Mesenchymal stem cell (in vitro differentiated cells and primary cell): ENCODE measurements around the gene HOXB6.

ENCODE experiments used
- DNase-seq: peaks from one replicate; pipeline ENCODE4 v3.0.0-alpha.2; 2013
- H2AFZ ChIP-seq: one replicate; pipeline ENCODE4 v1.6.1; 2013; ENCODE audit warnings: low read depth, mild to moderate bottlenecking, control low read depth, inconsistent platforms, low read length, moderate library complexity
- H2AK5ac ChIP-seq: 2 replicates; pipeline ENCODE4 v1.6.1; 2013; ENCODE audit warnings: low read length, moderate library complexity, mild to moderate bottlenecking, inconsistent platforms; ENCODE audit not compliant: severe bottlenecking
- H2BK120ac ChIP-seq: one replicate; pipeline ENCODE4 v1.6.1; 2013; ENCODE audit warnings: low read depth, mild to moderate bottlenecking, inconsistent platforms, low read length, moderate library complexity
- H2BK12ac ChIP-seq, 2 experiments: one replicate each; pipeline ENCODE4 v1.6.1; 2013; ENCODE audit warnings: inconsistent platforms in 2 of 2, low read length in 2 of 2, mild to moderate bottlenecking in 2 of 2, moderate library complexity in 2 of 2, control low read depth in 1 of 2
- H2BK15ac ChIP-seq: one replicate; pipeline ENCODE4 v1.6.1; 2013; ENCODE audit warnings: mild to moderate bottlenecking, low read depth, inconsistent platforms; ENCODE audit not compliant: poor library complexity, severe bottlenecking
- H2BK5ac ChIP-seq: 2 replicates; pipeline ENCODE4 v1.6.1; 2013; ENCODE audit warnings: low read depth, mild to moderate bottlenecking, low read length, control low read depth, inconsistent platforms; ENCODE audit not compliant: poor library complexity, severe bottlenecking
- H3K14ac ChIP-seq, 2 experiments: one replicate each; pipeline ENCODE4 v1.6.1; 2013; ENCODE audit warnings: inconsistent platforms in 2 of 2, low read length in 2 of 2, control low read depth in 1 of 2, mild to moderate bottlenecking in 1 of 2, moderate library complexity in 1 of 2
- H3K18ac ChIP-seq, 2 experiments: one replicate each; pipeline ENCODE4 v1.6.1; 2013; ENCODE audit warnings: inconsistent platforms in 2 of 2, low read length in 2 of 2, control low read depth in 1 of 2, low read depth in 1 of 2, mild to moderate bottlenecking in 1 of 2
- H3K23ac ChIP-seq, 2 experiments: one replicate each; pipeline ENCODE4 v1.6.1; 2013; ENCODE audit warnings: inconsistent platforms in 2 of 2, low read length in 2 of 2, mild to moderate bottlenecking in 2 of 2, moderate library complexity in 2 of 2, control low read depth in 1 of 2
- H3K27ac ChIP-seq: 2 replicates; pipeline ENCODE4 v1.5.1; 2013; ENCODE audit warnings: mild to moderate bottlenecking, moderate library complexity, low read length, control low read depth, inconsistent platforms; ENCODE audit not compliant: poor library complexity, severe bottlenecking
- H3K27me3 ChIP-seq, 2 experiments: 2 replicates each; pipeline versions ENCODE4 v1.6.1 to v1.7.0; 2013; ENCODE audit warnings: low read length in 2 of 2, mild to moderate bottlenecking in 2 of 2, moderate library complexity in 2 of 2, control low read depth in 1 of 2, inconsistent platforms in 1 of 2; ENCODE audit not compliant: control insufficient read depth in 1 of 2, insufficient read depth in 1 of 2
- H3K36me3 ChIP-seq, 2 experiments: 2 replicates each; pipeline versions ENCODE4 v1.6.1 to v1.7.0; 2013; ENCODE audit warnings: low read length in 2 of 2, control low read depth in 1 of 2, inconsistent platforms in 1 of 2, low read depth in 1 of 2, mild to moderate bottlenecking in 1 of 2; ENCODE audit not compliant: insufficient read depth in 2 of 2, control insufficient read depth in 1 of 2
- H3K4ac ChIP-seq, 2 experiments: one replicate each; pipeline ENCODE4 v1.6.1; 2013; ENCODE audit warnings: inconsistent platforms in 2 of 2, low read length in 2 of 2, mild to moderate bottlenecking in 2 of 2, moderate library complexity in 2 of 2, control low read depth in 1 of 2, low read depth in 1 of 2
- H3K4me1 ChIP-seq: 2 replicates; pipeline ENCODE4 v1.6.1; 2013; ENCODE audit warnings: low read depth, low read length, control low read depth; ENCODE audit not compliant: control insufficient read depth, insufficient read depth
- H3K4me2 ChIP-seq: 2 replicates; pipeline ENCODE4 v1.6.1; 2013; ENCODE audit warnings: low read length, mild to moderate bottlenecking, inconsistent platforms; ENCODE audit not compliant: poor library complexity, severe bottlenecking
- H3K4me3 ChIP-seq, 2 experiments: 2 replicates each; pipeline versions ENCODE4 v1.5.1 to v1.7.0; 2013; ENCODE audit warnings: low read length in 2 of 2, mild to moderate bottlenecking in 2 of 2, control low read depth in 1 of 2, low read depth in 1 of 2; ENCODE audit not compliant: insufficient read depth in 1 of 2
- H3K79me1 ChIP-seq: replicated peaks from 2 replicates; pipeline ENCODE4 v1.6.1; 2013; ENCODE audit warnings: mild to moderate bottlenecking, control low read depth, low read length, inconsistent platforms; ENCODE audit not compliant: poor library complexity, severe bottlenecking
- H3K9ac ChIP-seq: 2 replicates; pipeline ENCODE4 v1.7.0; 2013; ENCODE audit warnings: mild to moderate bottlenecking, low read length, moderate library complexity
- H3K9me3 ChIP-seq: 2 replicates; pipeline ENCODE4 v1.7.0; 2013; ENCODE audit warnings: mild to moderate bottlenecking, low read length; ENCODE audit not compliant: control insufficient read depth
- H4K8ac ChIP-seq: one replicate; pipeline ENCODE4 v1.6.1; 2013; ENCODE audit warnings: inconsistent platforms, mild to moderate bottlenecking, low read length, moderate library complexity
- H4K91ac ChIP-seq: one replicate; pipeline ENCODE4 v1.6.1; 2013; ENCODE audit warnings: mild to moderate bottlenecking, low read length, inconsistent platforms
- WGBS: methylation state at CpG from one replicate; pipeline ENCODE4 v1.1.7; 2013; ENCODE audit warnings: mixed read lengths; 5-methylcytosine and 5-hydroxymethylcytosine counted together

Gene HOXB6

GRCh38 chr17:48577330-48577945 lies 27.3 kb downstream of the HOXB6 start:
- Histone ChIP-seq H3K9me3 (no peaks in the 10 kb centered on the region), H3K27me3 (peaks cover 0 to 4% of the 10 kb centered on the region in 2 experiments), H2BK15ac (peak overlapping the region; percentile 70), H4K91ac (no peak overlapping the region), H2BK12ac (peak overlapping the region in 1 of 2 experiments; percentile 89), H3K4me2 (peak overlapping the region; percentile 60), H3K23ac (peak overlapping the region in 1 of 2 experiments; percentile 91), H2BK120ac (peak overlapping the region; percentile 62), H2BK5ac (no peak overlapping the region), H4K8ac (peak overlapping the region; percentile 81), H3K4me3 (peak overlapping the region; percentile 69 to 96), H3K4me1 (peaks cover 38% of the 10 kb centered on the region), H3K27ac (peak overlapping the region; percentile 37), H3K36me3 (peaks cover 10 to 11% of the 10 kb centered on the region in 2 experiments), H3K79me1 (peaks cover 5% of the 10 kb centered on the region), H3K14ac (peak overlapping the region in 1 of 2 experiments; percentile 97), H3K18ac (peak overlapping the region; percentile 58 to 95), H2AFZ (no peak overlapping the region), H3K9ac (peak overlapping the region; percentile 90), H3K4ac (peak overlapping the region; percentile 84 to 98), H2AK5ac (no peak overlapping the region)
- DNase-seq: peak; percentile 75
- 0% methylated on average over 8 of the region's 19 CpGs for WGBS

- Histone ChIP-seq H3K18ac (peak overlapping the region; percentile 89 to 97), H3K36me3 (peaks cover 10 to 15% of the 10 kb centered on the region in 2 experiments), H3K23ac (peak overlapping the region in 1 of 2 experiments; percentile 91), H3K9ac (peak overlapping the region; percentile 95), H3K4me3 (peak overlapping the region; percentile 18 to 96), H2AFZ (no peak overlapping the region), H2BK12ac (peak overlapping the region in 1 of 2 experiments; percentile 7), H3K4ac (peak overlapping the region; percentile 60 to 98), H3K27ac (peak overlapping the region; percentile 37), H2BK15ac (no peak overlapping the region), H3K79me1 (peaks cover 5% of the 10 kb centered on the region), H2BK5ac (peak overlapping the region; percentile 59), H3K4me2 (peak overlapping the region; percentile 60), H4K8ac (peak overlapping the region; percentile 73), H3K27me3 (peaks cover 0 to 4% of the 10 kb centered on the region in 2 experiments), H2AK5ac (no peak overlapping the region), H2BK120ac (peak overlapping the region; percentile 98), H4K91ac (peak overlapping the region; percentile 74), H3K9me3 (no peaks in the 10 kb centered on the region), H3K4me1 (peaks cover 38% of the 10 kb centered on the region), H3K14ac (peak overlapping the region in 1 of 2 experiments; percentile 88)
- peak; percentile 84 for DNase-seq
- under 1% methylated on average over 24 of the region's 43 CpGs for WGBS
These were observed 28.1 kb downstream of the HOXB6 start for GRCh38 chr17:48576479-48577309.

GRCh38 chr17:48575673-48576478 lies 28.9 kb downstream of the HOXB6 start:
- H3K9me3 ChIP-seq: no peaks in the 10 kb centered on the region
- 3% methylated on average over 18 of the region's 22 CpGs for WGBS
- peak overlapping the region; percentile 95 for H3K9ac ChIP-seq
- H2BK15ac ChIP-seq: no peak overlapping the region
- H3K4me2 ChIP-seq: peak overlapping the region; percentile 38
- peak overlapping the region in 1 of 2 experiments; percentile 76 for H3K4me3 ChIP-seq
- peak overlapping the region; percentile 98 for H2BK120ac ChIP-seq
- peak overlapping the region in 1 of 2 experiments; percentile 31 for H3K14ac ChIP-seq
- peak overlapping the region; percentile 94 for H4K8ac ChIP-seq
- peak overlapping the region; percentile 14 to 79 for H3K4ac ChIP-seq
- DNase-seq: peak; percentile 86
- peak overlapping the region; percentile 1 to 91 for H3K23ac ChIP-seq
- H4K91ac ChIP-seq: peak overlapping the region; percentile 88
- H2BK12ac ChIP-seq: peak overlapping the region; percentile 24 to 29
- H3K27ac ChIP-seq: peak overlapping the region; percentile 7
- peaks cover 5% of the 10 kb centered on the region for H3K79me1 ChIP-seq
- H3K18ac ChIP-seq: peak overlapping the region; percentile 52 to 97
- peaks cover 10 to 15% of the 10 kb centered on the region in 2 experiments for H3K36me3 ChIP-seq
- H3K4me1 ChIP-seq: peaks cover 35% of the 10 kb centered on the region
- no peak overlapping the region for H2AK5ac ChIP-seq
- H2BK5ac ChIP-seq: no peak overlapping the region
- no peak overlapping the region for H2AFZ ChIP-seq
- peaks cover 0 to 4% of the 10 kb centered on the region in 2 experiments for H3K27me3 ChIP-seq
